ENCODE data around the gene GPR180.

The GPR180 gene

DNA sequence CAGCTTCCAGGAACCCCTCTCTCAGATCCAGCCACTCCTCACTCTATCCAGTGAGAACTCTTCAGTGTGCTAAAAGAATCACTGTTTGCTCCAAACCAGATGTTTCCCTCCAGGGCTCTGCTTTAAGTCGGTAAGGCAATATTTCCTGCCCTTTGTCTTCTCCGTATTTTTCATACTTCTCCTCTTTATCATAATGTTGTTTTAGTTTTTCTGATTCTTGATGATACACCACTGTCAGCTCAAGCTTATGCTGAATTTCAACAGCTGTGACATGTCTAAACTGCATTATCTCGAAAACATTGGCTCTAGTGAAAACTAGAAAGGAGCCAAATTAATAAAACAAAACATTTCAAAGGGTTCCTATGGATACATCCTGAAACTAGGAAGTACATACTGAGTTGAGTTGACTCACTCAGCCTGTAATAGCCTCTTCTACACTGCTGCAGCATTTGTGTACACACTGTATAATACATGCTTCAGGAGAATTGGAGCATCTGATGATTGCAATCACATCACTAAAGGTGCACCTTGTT, 39.8 kb downstream of the GPR180 start:
- TF ChIP-seq CTCF (conservative IDR thresholded peaks at IDR 0.05; ENCODE audit: low read length) = no peak
- DNase-seq (ENCODE audit: low read depth) = peak; percentile 85
- no peak overlapping the region for H3K4me3 ChIP-seq (ENCODE audit: low read length)

- no peak for DNase-seq (ENCODE audit: low read depth)
- no peak overlapping the region for H3K4me3 ChIP-seq (ENCODE audit: low read length)
- TF ChIP-seq CTCF (conservative IDR thresholded peaks at IDR 0.05; ENCODE audit: low read length) = no peak
Observed at GRCh38 chr13:94646904-94647303, 45.2 kb downstream of the GPR180 start.

- DNase-seq (ENCODE audit: low read depth) = peak; percentile 44
- no peak for TF ChIP-seq CTCF (conservative IDR thresholded peaks at IDR 0.05; ENCODE audit: low read length)
- H3K4me3 ChIP-seq (ENCODE audit: low read length) = no peak overlapping the region
Observed at GRCh38 chr13:94656176-94656575, 54.5 kb downstream of the GPR180 start.

DNA sequence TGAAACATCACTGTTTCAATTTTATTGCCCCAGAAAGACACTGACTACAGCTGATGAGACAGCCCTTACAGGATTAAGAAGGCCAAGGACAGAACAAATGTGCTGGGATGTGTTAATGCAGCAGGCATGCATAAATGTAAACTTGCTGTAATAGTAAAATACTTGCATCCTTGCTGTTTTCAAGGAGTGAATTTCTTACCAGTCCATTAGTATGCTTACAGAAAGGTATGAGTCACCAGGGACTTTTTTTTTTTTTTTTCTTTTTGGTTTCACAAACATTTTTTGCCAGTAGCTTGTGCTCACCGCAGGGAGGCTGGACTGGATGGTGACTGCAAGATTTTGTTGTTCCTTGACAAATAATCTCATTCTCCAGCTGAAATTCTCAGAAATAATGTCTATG, 55.1 kb downstream of the GPR180 start:
- peak; percentile 98 for DNase-seq (ENCODE audit: low read depth)
- TF ChIP-seq CTCF (conservative IDR thresholded peaks at IDR 0.05; ENCODE audit: low read length) = peak; percentile 42

DNA sequence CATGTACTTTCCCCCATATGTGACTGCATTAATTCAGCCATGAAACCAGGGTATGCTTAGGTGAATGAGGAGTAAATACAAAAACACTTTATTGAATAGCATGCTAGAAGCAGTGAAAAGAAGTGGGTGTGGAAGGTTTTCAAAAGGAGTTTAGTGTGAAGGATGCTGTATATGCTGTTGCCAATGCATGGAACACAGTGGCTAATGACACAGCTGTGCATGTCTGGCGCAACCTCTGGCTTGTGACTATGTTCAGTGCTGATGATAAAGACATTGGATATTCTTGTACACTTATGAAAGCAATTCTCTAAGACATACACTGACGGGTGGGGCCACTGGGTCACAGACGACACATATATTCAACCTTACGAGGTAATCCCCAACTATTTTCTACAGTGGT, 55.5 kb downstream of the GPR180 start:
- no peak overlapping the region for H3K4me3 ChIP-seq (ENCODE audit: low read length)
- no peak for TF ChIP-seq CTCF (conservative IDR thresholded peaks at IDR 0.05; ENCODE audit: low read length)
- DNase-seq (ENCODE audit: low read depth) = peak; percentile 31

More for the DNA sequence above, 55.1 kb downstream of the GPR180 start:
- H3K4me3 ChIP-seq (ENCODE audit: low read length) = no peak overlapping the region

DNA sequence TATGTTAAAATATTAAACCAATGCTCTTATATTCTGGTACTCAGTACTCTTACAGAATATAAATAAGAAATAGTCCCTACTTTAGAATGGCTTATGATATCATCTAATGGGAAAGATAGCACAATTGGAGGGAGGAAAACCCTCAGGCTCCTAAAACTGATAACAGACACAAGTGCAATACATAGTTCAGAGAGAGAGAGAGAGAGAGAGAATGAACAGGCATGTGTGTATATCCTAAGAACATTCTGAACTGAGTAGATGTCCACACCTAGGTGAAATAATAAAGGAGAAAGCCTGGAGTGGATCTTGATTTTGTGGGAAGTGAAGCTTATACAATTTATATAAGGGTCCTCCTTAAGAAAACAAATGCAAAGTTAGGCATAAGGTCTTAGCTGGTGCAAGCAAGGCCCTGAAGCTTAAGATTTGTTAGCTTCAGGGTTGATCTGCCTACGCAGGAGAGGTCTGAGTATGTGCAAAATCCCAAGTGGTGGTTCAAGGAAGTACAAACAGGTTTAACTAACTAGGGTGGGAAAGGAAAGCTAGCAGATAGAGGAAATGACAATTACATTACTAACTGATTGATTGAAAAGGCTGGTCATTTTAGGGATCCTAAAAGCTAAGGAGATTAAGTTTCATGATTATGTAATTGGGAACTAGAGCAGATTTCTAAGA, 57.4 kb downstream of the GPR180 start:
- no peak overlapping the region for H3K4me3 ChIP-seq (ENCODE audit: low read length)
- no peak for TF ChIP-seq CTCF (conservative IDR thresholded peaks at IDR 0.05; ENCODE audit: low read length)
- DNase-seq (ENCODE audit: low read depth) = no peak

DNA sequence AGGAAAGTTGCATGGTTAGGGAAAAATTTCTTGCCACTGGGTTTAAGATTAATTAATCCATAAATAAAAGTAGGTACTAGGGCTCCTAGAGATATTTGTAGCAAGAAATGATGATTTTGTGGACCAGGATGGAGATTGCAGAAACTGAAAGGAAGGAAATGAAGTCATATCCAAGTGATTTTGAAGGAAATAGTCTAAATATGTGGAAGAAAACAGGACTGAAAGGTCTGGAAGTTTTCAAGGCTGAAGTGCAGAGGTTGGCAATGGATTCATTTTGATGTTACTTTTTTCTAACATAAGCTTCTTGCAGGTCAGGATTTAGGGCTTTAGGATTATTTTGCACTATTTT, 57.9 kb downstream of the GPR180 start:
- DNase-seq (ENCODE audit: low read depth) = no peak
- TF ChIP-seq CTCF (conservative IDR thresholded peaks at IDR 0.05; ENCODE audit: low read length) = no peak
- H3K4me3 ChIP-seq (ENCODE audit: low read length) = no peak overlapping the region
